Measurements from ENCODE around the gene HOOK2.

The HOOK2 gene

DNA sequence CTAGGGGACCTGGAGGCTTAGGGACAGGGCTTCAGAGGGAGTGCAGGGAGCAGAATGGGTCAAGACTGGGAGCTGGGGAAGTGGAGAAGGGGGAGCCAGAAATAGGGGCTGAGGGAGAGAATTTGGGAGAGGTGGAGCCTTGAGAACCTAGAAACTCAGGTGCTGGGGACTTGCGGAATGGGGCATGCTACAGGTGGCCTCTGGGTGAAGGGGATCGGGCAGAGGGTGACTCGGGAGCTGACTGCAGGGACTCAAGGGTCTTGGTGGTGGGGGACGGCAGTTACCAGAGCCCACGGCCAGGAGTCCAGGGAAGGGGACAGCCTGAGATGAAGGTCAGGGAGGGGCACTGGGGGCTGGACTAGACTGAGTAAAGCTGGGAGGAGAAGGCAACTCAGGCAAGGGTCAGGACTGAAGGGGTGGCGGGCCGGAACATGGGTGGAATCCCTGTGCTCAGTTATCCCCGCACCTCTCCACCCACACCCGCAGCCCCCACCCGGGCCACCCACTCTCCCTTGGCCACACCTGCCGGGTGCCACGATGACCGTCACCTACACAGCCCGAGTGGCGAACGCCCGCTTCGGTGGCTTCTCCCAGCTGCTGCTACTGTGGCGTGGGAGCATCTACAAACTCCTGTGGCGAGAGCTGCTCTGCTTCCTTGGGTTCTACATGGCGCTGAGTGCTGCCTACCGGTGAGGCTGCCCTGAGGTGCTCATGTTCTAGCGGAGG is 23.1 kb downstream of the HOOK2 start:
- ChIA-PET CTCF (interaction anchor here (0.6 to 1.4 kb wide), 8 partner anchors 8 to 215 kb away, joined by 3 to 9 read pairs (median 4); no protein-coding TSS in a partner anchor), POLR2A (interaction anchor here (0.9 to 1.1 kb wide), 3 partner anchors 19 to 28 kb away, joined by 3 to 10 read pairs (median 4); no protein-coding TSS in a partner anchor)
- Histone ChIP-seq H3K9me3 (ENCODE audit: control insufficient read depth, insufficient read depth, low read depth, low read length) (no peaks in the 10 kb centered on the region), H3K4me3 (ENCODE audit: low read depth, low read length) (no peak overlapping the region), H3K27ac (ENCODE audit: extremely low read depth, low read depth, low read length) (no peak overlapping the region), H3K4me1 (ENCODE audit: control insufficient read depth, insufficient read depth, low read length) (peaks cover 10% of the 10 kb centered on the region), H3K36me3 (ENCODE audit: control insufficient read depth in 2 of 2, insufficient read depth in 1 of 2, low read length in 2 of 2) (peaks cover 0 to 11% of the 10 kb centered on the region in 2 experiments; a peak in 1 of 3 replicates)
- TF ChIP-seq BCL11B (tag by site-specific recombination; IDR thresholded peaks at IDR 0.05; ENCODE audit: low read depth) (0 out of 2 replicates have a peak, but pooled peaks have one; percentile 10), ZNF140 (tag by site-specific recombination; IDR thresholded peaks at IDR 0.05) (no peak), SCRT2 (tag by site-specific recombination; IDR thresholded peaks at IDR 0.05) (peak; percentile 97), SCRT1 (tag by site-specific recombination; IDR thresholded peaks at IDR 0.05; ENCODE audit: borderline replicate concordance) (peak; percentile 98), ZNF23 (tag by site-specific recombination; IDR thresholded peaks at IDR 0.05; ENCODE audit: borderline replicate concordance) (no peak), HOXC10 (CRISPR knock-in tag; IDR thresholded peaks at IDR 0.05) (no peak)
- TF ChIP-seq, protein P1, sequence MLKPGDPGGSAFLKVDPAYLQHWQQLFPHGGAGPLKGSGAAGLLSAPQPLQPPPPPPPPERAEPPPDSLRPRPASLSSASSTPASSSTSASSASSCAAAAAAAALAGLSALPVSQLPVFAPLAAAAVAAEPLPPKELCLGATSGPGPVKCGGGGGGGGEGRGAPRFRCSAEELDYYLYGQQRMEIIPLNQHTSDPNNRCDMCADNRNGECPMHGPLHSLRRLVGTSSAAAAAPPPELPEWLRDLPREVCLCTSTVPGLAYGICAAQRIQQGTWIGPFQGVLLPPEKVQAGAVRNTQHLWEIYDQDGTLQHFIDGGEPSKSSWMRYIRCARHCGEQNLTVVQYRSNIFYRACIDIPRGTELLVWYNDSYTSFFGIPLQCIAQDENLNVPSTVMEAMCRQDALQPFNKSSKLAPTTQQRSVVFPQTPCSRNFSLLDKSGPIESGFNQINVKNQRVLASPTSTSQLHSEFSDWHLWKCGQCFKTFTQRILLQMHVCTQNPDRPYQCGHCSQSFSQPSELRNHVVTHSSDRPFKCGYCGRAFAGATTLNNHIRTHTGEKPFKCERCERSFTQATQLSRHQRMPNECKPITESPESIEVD (tag by site-specific recombination; IDR thresholded peaks at IDR 0.05), result no peak

DNA sequence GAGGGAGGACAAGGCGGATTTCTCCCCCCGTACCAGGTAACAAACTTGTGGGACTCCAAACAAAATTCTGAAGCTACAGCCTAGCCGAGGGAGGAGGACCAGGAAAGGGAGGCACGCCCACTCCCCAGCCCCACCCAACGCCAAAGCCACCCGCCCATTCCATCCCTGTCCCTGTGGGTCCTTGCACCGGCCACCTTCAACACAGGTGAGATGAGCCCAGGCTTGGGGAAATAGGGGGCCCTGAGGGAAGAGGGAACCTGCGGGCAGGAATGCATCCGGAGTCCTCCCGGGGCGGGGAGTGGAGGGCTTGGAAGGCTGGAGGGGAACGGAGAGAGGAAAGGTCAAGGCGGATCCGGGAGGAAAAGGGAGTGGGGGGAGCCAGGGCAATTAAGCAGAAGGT is 23.7 kb downstream of the HOOK2 start, which contains the start of gene BEST2:
Gene BEST2, plus strand, starts transcription at position 157 of the 400 bp plus-strand sequence. CDS start 802 bp downstream, outside the sequence.
- TF ChIP-seq, protein P2, sequence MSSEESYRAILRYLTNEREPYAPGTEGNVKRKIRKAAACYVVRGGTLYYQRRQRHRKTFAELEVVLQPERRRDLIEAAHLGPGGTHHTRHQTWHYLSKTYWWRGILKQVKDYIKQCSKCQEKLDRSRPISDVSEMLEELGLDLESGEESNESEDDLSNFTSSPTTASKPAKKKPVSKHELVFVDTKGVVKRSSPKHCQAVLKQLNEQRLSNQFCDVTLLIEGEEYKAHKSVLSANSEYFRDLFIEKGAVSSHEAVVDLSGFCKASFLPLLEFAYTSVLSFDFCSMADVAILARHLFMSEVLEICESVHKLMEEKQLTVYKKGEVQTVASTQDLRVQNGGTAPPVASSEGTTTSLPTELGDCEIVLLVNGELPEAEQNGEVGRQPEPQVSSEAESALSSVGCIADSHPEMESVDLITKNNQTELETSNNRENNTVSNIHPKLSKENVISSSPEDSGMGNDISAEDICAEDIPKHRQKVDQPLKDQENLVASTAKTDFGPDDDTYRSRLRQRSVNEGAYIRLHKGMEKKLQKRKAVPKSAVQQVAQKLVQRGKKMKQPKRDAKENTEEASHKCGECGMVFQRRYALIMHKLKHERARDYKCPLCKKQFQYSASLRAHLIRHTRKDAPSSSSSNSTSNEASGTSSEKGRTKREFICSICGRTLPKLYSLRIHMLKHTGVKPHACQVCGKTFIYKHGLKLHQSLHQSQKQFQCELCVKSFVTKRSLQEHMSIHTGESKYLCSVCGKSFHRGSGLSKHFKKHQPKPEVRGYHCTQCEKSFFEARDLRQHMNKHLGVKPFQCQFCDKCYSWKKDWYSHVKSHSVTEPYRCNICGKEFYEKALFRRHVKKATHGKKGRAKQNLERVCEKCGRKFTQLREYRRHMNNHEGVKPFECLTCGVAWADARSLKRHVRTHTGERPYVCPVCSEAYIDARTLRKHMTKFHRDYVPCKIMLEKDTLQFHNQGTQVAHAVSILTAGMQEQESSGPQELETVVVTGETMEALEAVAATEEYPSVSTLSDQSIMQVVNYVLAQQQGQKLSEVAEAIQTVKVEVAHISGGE (tag by site-specific recombination; conservative IDR thresholded peaks at IDR 0.05; ENCODE audit: low read depth), result no peak
- TF ChIP-seq BCL11B (tag by site-specific recombination; IDR thresholded peaks at IDR 0.05; ENCODE audit: low read depth), result 0 out of 2 replicates have a peak, but pooled peaks have one; percentile 5
- no peak for TF ChIP-seq BCL11A (tag by site-specific recombination; IDR thresholded peaks at IDR 0.05; ENCODE audit: low read depth)
- TF ChIP-seq KLF9 (tag by site-specific recombination; IDR thresholded peaks at IDR 0.05; ENCODE audit: low read depth), result peak; percentile 56
- no peak for TF ChIP-seq SP2 (tag by site-specific recombination; IDR thresholded peaks at IDR 0.05)
- peak; percentile 57; the same call in 1 of the 2 replicates for TF ChIP-seq WT1 (tag by site-specific recombination; IDR thresholded peaks at IDR 0.05)
- peak; percentile 88 for TF ChIP-seq KLF1 (tag by site-specific recombination; IDR thresholded peaks at IDR 0.05)
- ChIA-PET CTCF (interaction anchor here (0.6 to 1.8 kb wide), 3 partner anchors 9 to 44 kb away, joined by 3 to 4 read pairs (median 4); no protein-coding TSS in a partner anchor), POLR2A (no interaction called here)
- Histone ChIP-seq H3K36me3 (ENCODE audit: control insufficient read depth in 2 of 2, insufficient read depth in 1 of 2, low read length in 2 of 2) (peaks cover 0 to 16% of the 10 kb centered on the region in 2 experiments; a peak in 2 of 3 replicates), H3K27ac (ENCODE audit: extremely low read depth, low read depth, low read length) (no peak within 1 kb of the TSS), H3K4me3 (ENCODE audit: low read depth, low read length) (no peak within 1 kb of the TSS), H3K4me1 (ENCODE audit: control insufficient read depth, insufficient read depth, low read length) (peaks cover 10% of the 10 kb centered on the region), H3K9me3 (ENCODE audit: control insufficient read depth, insufficient read depth, low read depth, low read length) (no peaks in the 10 kb centered on the region)

DNA sequence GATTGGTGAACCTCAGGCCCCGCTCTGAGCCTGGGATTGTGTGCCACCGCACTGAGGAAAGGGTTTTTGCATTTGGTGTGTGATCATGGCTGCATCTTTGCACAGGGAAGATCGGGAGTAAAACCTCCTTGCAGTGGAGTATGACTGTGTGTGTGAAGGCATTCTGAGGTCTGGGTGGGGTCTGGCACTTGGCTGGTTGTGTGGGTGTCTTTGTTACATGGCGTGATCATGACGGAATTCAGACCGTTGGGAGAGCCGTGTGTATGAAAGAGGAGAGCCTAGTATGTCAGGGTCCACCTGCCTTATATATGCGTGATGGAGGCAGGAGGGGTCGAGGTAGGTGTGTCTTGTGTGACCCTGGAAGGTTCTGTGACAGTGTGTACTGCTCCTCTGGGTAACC is 24.5 kb downstream of the HOOK2 start:
- ChIA-PET POLR2A (no interaction called here), CTCF (interaction anchor here (0.6 to 1.8 kb wide), 5 partner anchors 9 to 45 kb away, joined by 3 to 4 read pairs (median 3); no protein-coding TSS in a partner anchor)
- Histone ChIP-seq H3K36me3 (ENCODE audit: control insufficient read depth in 2 of 2, insufficient read depth in 1 of 2, low read length in 2 of 2) (peaks cover 0 to 24% of the 10 kb centered on the region in 2 experiments; a peak in 2 of 3 replicates), H3K4me1 (ENCODE audit: control insufficient read depth, insufficient read depth, low read length) (peaks cover 10% of the 10 kb centered on the region), H3K4me3 (ENCODE audit: low read depth, low read length) (no peak overlapping the region), H3K27ac (ENCODE audit: extremely low read depth, low read depth, low read length) (no peak overlapping the region), H3K9me3 (ENCODE audit: control insufficient read depth, insufficient read depth, low read depth, low read length) (no peaks in the 10 kb centered on the region)
- TF ChIP-seq ZFHX2 (tag by site-specific recombination; conservative IDR thresholded peaks at IDR 0.05) (peak; percentile 40; the same call in 1 of the 2 replicates), ZNF302 (tag by site-specific recombination; IDR thresholded peaks at IDR 0.05; ENCODE audit: low read depth) (no peak)

Data from HEK293 (cell line).